ENCODE measurements around the gene MSL1. TPM values are rescaled to one million over a fixed set of nuclear protein-coding genes. Genes with fewer than 3 reads are reported as not detected.

MSL1 gene
- total and polyA plus RNA-seq, 2 donors: 70.9 to 81.3 TPM

GRCh38 chr17:40105861-40106759 lies 15.7 kb upstream of the MSL1 start:
- WGBS: 78% methylated on average over 5 of the region's 5 CpGs
- Histone ChIP-seq H3K4me3 (ENCODE audit: low read depth, low read length) (no peak overlapping the region), H3K4me1 (ENCODE audit: insufficient read depth) (peaks cover 2% of the 10 kb centered on the region), H3K27ac (ENCODE audit: low read depth) (peak overlapping the region; percentile 85), H3K36me3 (ENCODE audit: insufficient read depth) (no peaks in the 10 kb centered on the region)
- DNase-seq (ENCODE audit: extremely low spot score): no peak

GRCh38 chr17:40106760-40107521 lies 14.8 kb upstream of the MSL1 start:
- H3K4me1 ChIP-seq (ENCODE audit: insufficient read depth): peaks cover 2% of the 10 kb centered on the region
- no peak for DNase-seq (ENCODE audit: extremely low spot score)
- H3K27ac ChIP-seq (ENCODE audit: low read depth): peak overlapping the region; percentile 96
- H3K36me3 ChIP-seq (ENCODE audit: insufficient read depth): no peaks in the 10 kb centered on the region
- WGBS: 16% methylated on average over 20 of the region's 20 CpGs
- no peak overlapping the region for H3K4me3 ChIP-seq (ENCODE audit: low read depth, low read length)

GRCh38 chr17:40107522-40108174 lies 14.1 kb upstream of the MSL1 start:
- whole genome bisulfite sequencing: 22% methylated on average over 5 of the region's 5 CpGs
- no peaks in the 10 kb centered on the region for H3K36me3 ChIP-seq (ENCODE audit: insufficient read depth)
- H3K4me3 ChIP-seq (ENCODE audit: low read depth, low read length): no peak overlapping the region
- H3K27ac ChIP-seq (ENCODE audit: low read depth): peak overlapping the region; percentile 96
- no peak for DNase-seq (ENCODE audit: extremely low spot score)
- peaks cover 2% of the 10 kb centered on the region for H3K4me1 ChIP-seq (ENCODE audit: insufficient read depth)

- Histone ChIP-seq H3K4me3 (ENCODE audit: low read depth, low read length) (no peak overlapping the region), H3K27ac (ENCODE audit: low read depth) (peak overlapping the region; percentile 79), H3K36me3 (ENCODE audit: insufficient read depth) (no peaks in the 10 kb centered on the region), H3K4me1 (ENCODE audit: insufficient read depth) (no peaks in the 10 kb centered on the region)
- no peak for DNase-seq (ENCODE audit: extremely low spot score)
- WGBS: 84% methylated on average over 9 of the region's 9 CpGs
Measured at GRCh38 chr17:40108970-40109824, 12.6 kb upstream of the MSL1 start.

GRCh38 chr17:40110026-40110845 lies 11.5 kb upstream of the MSL1 start:
- 50% methylated on average over 3 of the region's 3 CpGs for WGBS
- Histone ChIP-seq H3K4me3 (ENCODE audit: low read depth, low read length) (no peak overlapping the region), H3K27ac (ENCODE audit: low read depth) (peak overlapping the region; percentile 48), H3K4me1 (ENCODE audit: insufficient read depth) (no peaks in the 10 kb centered on the region), H3K36me3 (ENCODE audit: insufficient read depth) (no peaks in the 10 kb centered on the region)
- DNase-seq (ENCODE audit: extremely low spot score): no peak

GRCh38 chr17:40111221-40112128 lies 10.3 kb upstream of the MSL1 start:
- no peak overlapping the region for H3K4me3 ChIP-seq (ENCODE audit: low read depth, low read length)

GRCh38 chr17:40112191-40112711 lies 9.5 kb upstream of the MSL1 start:
- Histone ChIP-seq H3K4me3 (ENCODE audit: low read depth, low read length) (no peak overlapping the region), H3K4me1 (ENCODE audit: insufficient read depth) (no peaks in the 10 kb centered on the region), H3K36me3 (ENCODE audit: insufficient read depth) (no peaks in the 10 kb centered on the region), H3K27ac (ENCODE audit: low read depth) (peak overlapping the region; percentile 48)
- WGBS: 8% methylated on average over 2 of the region's 2 CpGs
- DNase-seq (ENCODE audit: extremely low spot score): no peak

More at GRCh38 chr17:40111221-40112128, 10.3 kb upstream of the MSL1 start:
- peak; percentile 87 for DNase-seq (ENCODE audit: extremely low spot score)
- Histone ChIP-seq H3K4me1 (ENCODE audit: insufficient read depth) (no peaks in the 10 kb centered on the region), H3K36me3 (ENCODE audit: insufficient read depth) (no peaks in the 10 kb centered on the region), H3K27ac (ENCODE audit: low read depth) (peak overlapping the region; percentile 48)
- under 1% methylated on average over 12 of the region's 12 CpGs for WGBS

- peak overlapping the region; percentile 48 for H3K27ac ChIP-seq (ENCODE audit: low read depth)
- H3K4me1 ChIP-seq (ENCODE audit: insufficient read depth): no peaks in the 10 kb centered on the region
- no peaks in the 10 kb centered on the region for H3K36me3 ChIP-seq (ENCODE audit: insufficient read depth)
- no peak for DNase-seq (ENCODE audit: extremely low spot score)
- WGBS: 19% methylated on average over 4 of the region's 4 CpGs
- no peak overlapping the region for H3K4me3 ChIP-seq (ENCODE audit: low read depth, low read length)
Measured at GRCh38 chr17:40112718-40113109, 9.1 kb upstream of the MSL1 start.

GRCh38 chr17:40113110-40113906 lies 8.5 kb upstream of the MSL1 start:
- WGBS: under 1% methylated on average over 17 of the region's 17 CpGs
- H3K4me3 ChIP-seq (ENCODE audit: low read depth, low read length): peak overlapping the region; percentile 4
- H3K36me3 ChIP-seq (ENCODE audit: insufficient read depth): no peaks in the 10 kb centered on the region
- peak overlapping the region; percentile 53 for H3K27ac ChIP-seq (ENCODE audit: low read depth)
- DNase-seq (ENCODE audit: extremely low spot score): peak; percentile 96
- no peaks in the 10 kb centered on the region for H3K4me1 ChIP-seq (ENCODE audit: insufficient read depth)

GRCh38 chr17:40113907-40114245 lies 7.9 kb upstream of the MSL1 start:
- H3K4me1 ChIP-seq (ENCODE audit: insufficient read depth): no peaks in the 10 kb centered on the region
- H3K27ac ChIP-seq (ENCODE audit: low read depth): peak overlapping the region; percentile 53
- 12% methylated on average over 5 of the region's 5 CpGs for WGBS
- no peak for DNase-seq (ENCODE audit: extremely low spot score)
- peak overlapping the region; percentile 4 for H3K4me3 ChIP-seq (ENCODE audit: low read depth, low read length)
- no peaks in the 10 kb centered on the region for H3K36me3 ChIP-seq (ENCODE audit: insufficient read depth)

GRCh38 chr17:40115101-40115436 lies 6.7 kb upstream of the MSL1 start:
- Histone ChIP-seq H3K36me3 (ENCODE audit: insufficient read depth) (no peaks in the 10 kb centered on the region), H3K27ac (ENCODE audit: low read depth) (no peak overlapping the region), H3K4me1 (ENCODE audit: insufficient read depth) (no peaks in the 10 kb centered on the region), H3K4me3 (ENCODE audit: low read depth, low read length) (no peak overlapping the region)
- no peak for DNase-seq (ENCODE audit: extremely low spot score)
- WGBS: 50% methylated on average over 2 of the region's 2 CpGs
